Activated naive CD8-positive, alpha-beta T cell treated with anti-CD3 and anti-CD28 coated beads, Interleukin-2, amount 10 ng/mL, durations not matched to agents 7 days and 5 days (primary cell): ENCODE data around the gene SHB. TPM values are rescaled to one million over a fixed set of nuclear protein-coding genes. Genes with fewer than 3 reads are reported as not detected.

Experiments
- ATAC-seq: fragments of 150-1000 bp; cut with Tn5 transposase; one replicate; pipeline ENCODE4 v1.10.0; 2021; ENCODE audit warnings: low read depth, moderate library complexity
- POLR2A ChIA-PET: fragments of 350-600 bp; sonication (Branson Sonifier 250); formaldehyde crosslinking; loops from one replicate; lab custom pipeline; 2021; ENCODE audit warnings: antibody characterized with exemption; lab: Charles Lee
- DNase-seq: peaks from one replicate; pipeline ENCODE4 v3.0.0; 2021
- H3K27ac Mint-ChIP-seq: one replicate; pipeline ENCODE4 v1.8.0; 2022; ENCODE audit warnings: mild to moderate bottlenecking, mixed read lengths
- H3K27me3 Mint-ChIP-seq: one replicate; pipeline ENCODE4 v1.8.0; 2022; ENCODE audit warnings: mild to moderate bottlenecking, moderate library complexity, mixed read lengths
- H3K36me3 Mint-ChIP-seq: one replicate; pipeline ENCODE4 v1.8.0; 2021; ENCODE audit warnings: mild to moderate bottlenecking, mixed read lengths
- H3K4me1 Mint-ChIP-seq: one replicate; pipeline ENCODE4 v1.8.0; 2021; ENCODE audit warnings: mixed read lengths
- H3K4me3 Mint-ChIP-seq: one replicate; pipeline ENCODE4 v1.8.0; 2022; ENCODE audit warnings: mild to moderate bottlenecking, moderate library complexity, mixed read lengths
- H3K9me3 Mint-ChIP-seq: one replicate; pipeline ENCODE4 v1.8.0; 2021; ENCODE audit warnings: mixed read lengths
- total RNA-seq, 2 experiments: library from RNA; stranded (reverse); gene quantifications; one replicate each; pipeline ENCODE4 v1.2.3, GENCODE V29; 2021

The SHB gene
- total RNA-seq, 2 experiments from 2014 or later: 0.78 to 1.1 TPM

GRCh38 chr9:38003946-38004808 is 64.8 kb downstream of the SHB start:
- Mint-ChIP-seq H3K4me3 (no peak overlapping the region), H3K27me3 (peaks cover 3% of the 10 kb centered on the region), H3K4me1 (peaks cover 45% of the 10 kb centered on the region), H3K9me3 (no peaks in the 10 kb centered on the region), H3K27ac (no peak overlapping the region), H3K36me3 (no peaks in the 10 kb centered on the region)
- ATAC-seq: no peak
- DNase-seq: no peak
- POLR2A ChIA-PET: no interaction called here

DNA sequence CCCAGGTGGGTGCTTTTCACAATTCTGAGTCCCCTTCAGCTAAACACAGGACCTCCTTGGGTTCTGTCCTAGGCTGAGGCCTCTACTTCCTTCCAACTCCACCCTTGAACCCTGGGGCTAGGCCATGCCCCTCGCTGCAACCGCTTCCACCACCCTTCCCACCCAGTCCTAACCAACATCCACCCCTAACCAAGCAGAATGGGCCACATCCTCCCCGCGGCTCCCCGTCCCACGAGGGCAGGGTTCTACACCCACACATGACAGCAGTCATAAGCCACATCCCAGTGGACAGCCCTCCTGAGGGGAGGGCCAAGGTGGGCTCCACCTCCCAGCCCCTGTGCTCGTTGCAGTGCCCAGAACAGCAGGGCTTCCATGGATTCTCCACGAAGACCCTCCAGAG is 65.8 kb downstream of the SHB start:
- peak overlapping the region; percentile 78 for H3K27ac Mint-ChIP-seq
- POLR2A ChIA-PET: interaction anchor here (1.1 kb wide), 1 partner anchor 9 kb away, joined by 3 read pairs; no protein-coding TSS in a partner anchor
- H3K9me3 Mint-ChIP-seq: no peaks in the 10 kb centered on the region
- no peaks in the 10 kb centered on the region for H3K36me3 Mint-ChIP-seq
- peak overlapping the region; percentile 40 for H3K4me3 Mint-ChIP-seq
- peaks cover 40% of the 10 kb centered on the region for H3K4me1 Mint-ChIP-seq
- H3K27me3 Mint-ChIP-seq: peaks cover 3% of the 10 kb centered on the region
- DNase-seq (peak; percentile 76), ATAC-seq (peak; percentile 86)

- no peak overlapping the region for H3K27ac Mint-ChIP-seq
- peaks cover 3% of the 10 kb centered on the region for H3K27me3 Mint-ChIP-seq
- H3K9me3 Mint-ChIP-seq: no peaks in the 10 kb centered on the region
- ATAC-seq: no peak
- H3K4me1 Mint-ChIP-seq: peaks cover 31% of the 10 kb centered on the region
- no peak overlapping the region for H3K4me3 Mint-ChIP-seq
- POLR2A ChIA-PET: no interaction called here
- H3K36me3 Mint-ChIP-seq: no peaks in the 10 kb centered on the region
- DNase-seq: no peak
Observed at GRCh38 chr9:38001430-38001829, 67.6 kb downstream of the SHB start.

GRCh38 chr9:38000735-38001134 is 68.3 kb downstream of the SHB start:
- DNase-seq: no peak
- Mint-ChIP-seq H3K27me3 (peaks cover 3% of the 10 kb centered on the region), H3K4me1 (peaks cover 28% of the 10 kb centered on the region), H3K4me3 (no peak overlapping the region), H3K36me3 (no peaks in the 10 kb centered on the region), H3K27ac (no peak overlapping the region), H3K9me3 (no peaks in the 10 kb centered on the region)
- ATAC-seq: no peak
- POLR2A ChIA-PET: no interaction called here

DNA sequence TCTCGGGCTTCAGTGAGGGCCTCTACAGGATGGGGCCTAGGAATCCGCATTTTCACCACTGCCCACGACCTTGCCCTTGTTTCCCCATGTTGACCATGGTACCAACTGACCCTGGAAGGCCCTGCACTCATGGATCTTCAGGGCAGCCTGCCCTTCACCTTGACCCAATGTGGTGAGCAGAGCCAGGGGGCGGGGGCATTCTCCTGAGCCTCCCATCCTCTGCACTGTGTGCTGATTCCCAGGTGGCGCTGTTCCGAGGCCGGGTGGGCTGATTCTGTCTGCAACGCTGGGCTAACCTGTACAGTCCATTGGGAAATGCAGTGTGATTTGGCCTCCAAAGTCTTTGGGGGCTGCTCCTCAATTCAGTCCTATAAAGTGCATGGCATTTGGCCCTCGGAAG is 68.7 kb downstream of the SHB start:
- no peak for DNase-seq
- Mint-ChIP-seq H3K4me3 (no peak overlapping the region), H3K27ac (no peak overlapping the region), H3K9me3 (no peaks in the 10 kb centered on the region), H3K27me3 (peaks cover 3% of the 10 kb centered on the region), H3K36me3 (no peaks in the 10 kb centered on the region), H3K4me1 (peaks cover 26% of the 10 kb centered on the region)
- ATAC-seq: no peak
- POLR2A ChIA-PET: no interaction called here

GRCh38 chr9:37999588-38000189 is 69.3 kb downstream of the SHB start:
- POLR2A ChIA-PET: no interaction called here
- no peaks in the 10 kb centered on the region for H3K36me3 Mint-ChIP-seq
- peak overlapping the region; percentile 44 for H3K27ac Mint-ChIP-seq
- H3K27me3 Mint-ChIP-seq: peaks cover 3% of the 10 kb centered on the region
- H3K4me1 Mint-ChIP-seq: peaks cover 30% of the 10 kb centered on the region
- DNase-seq (no peak), ATAC-seq (no peak)
- H3K9me3 Mint-ChIP-seq: no peaks in the 10 kb centered on the region
- H3K4me3 Mint-ChIP-seq: no peak overlapping the region

DNA sequence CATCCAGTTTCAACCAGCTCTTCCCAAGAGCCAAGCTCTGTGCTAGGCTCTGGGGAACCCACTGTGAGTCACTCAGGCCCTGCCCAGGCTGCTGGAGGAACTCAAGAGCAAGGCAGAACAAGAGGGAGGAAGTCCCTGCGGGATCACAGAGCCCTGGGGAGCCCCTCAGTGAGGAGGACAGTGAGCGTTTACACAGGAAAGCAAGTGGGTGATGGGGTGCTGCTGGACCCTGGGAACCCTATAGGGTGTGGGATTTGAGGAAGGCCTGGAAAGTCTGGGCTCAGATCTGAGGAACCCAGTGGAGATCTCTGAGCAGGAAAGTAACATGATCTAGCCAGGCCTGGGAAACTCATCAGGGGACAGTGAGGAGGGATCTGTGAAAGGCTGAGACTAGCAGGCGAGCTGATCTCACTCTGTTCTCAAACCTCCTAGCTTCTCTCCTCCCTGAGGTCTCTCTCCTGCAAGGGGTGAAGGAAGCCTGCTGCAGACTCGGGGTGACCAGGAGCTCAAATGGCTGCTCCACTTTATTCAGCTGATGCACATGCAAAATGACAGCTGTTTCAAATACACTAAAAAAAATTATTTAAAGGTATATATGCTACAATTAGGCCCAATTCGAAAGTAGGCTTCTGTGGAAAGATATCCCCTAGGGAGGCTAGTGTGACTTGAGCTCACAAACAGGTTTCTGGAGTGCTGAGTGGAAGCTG is 70.0 kb downstream of the SHB start:
- Mint-ChIP-seq H3K9me3 (no peaks in the 10 kb centered on the region), H3K27ac (peak overlapping the region; percentile 8), H3K4me1 (peaks cover 35% of the 10 kb centered on the region), H3K4me3 (no peak overlapping the region), H3K27me3 (peaks cover 8% of the 10 kb centered on the region), H3K36me3 (no peaks in the 10 kb centered on the region)
- DNase-seq (no peak), ATAC-seq (no peak)
- POLR2A ChIA-PET: no interaction called here

DNA sequence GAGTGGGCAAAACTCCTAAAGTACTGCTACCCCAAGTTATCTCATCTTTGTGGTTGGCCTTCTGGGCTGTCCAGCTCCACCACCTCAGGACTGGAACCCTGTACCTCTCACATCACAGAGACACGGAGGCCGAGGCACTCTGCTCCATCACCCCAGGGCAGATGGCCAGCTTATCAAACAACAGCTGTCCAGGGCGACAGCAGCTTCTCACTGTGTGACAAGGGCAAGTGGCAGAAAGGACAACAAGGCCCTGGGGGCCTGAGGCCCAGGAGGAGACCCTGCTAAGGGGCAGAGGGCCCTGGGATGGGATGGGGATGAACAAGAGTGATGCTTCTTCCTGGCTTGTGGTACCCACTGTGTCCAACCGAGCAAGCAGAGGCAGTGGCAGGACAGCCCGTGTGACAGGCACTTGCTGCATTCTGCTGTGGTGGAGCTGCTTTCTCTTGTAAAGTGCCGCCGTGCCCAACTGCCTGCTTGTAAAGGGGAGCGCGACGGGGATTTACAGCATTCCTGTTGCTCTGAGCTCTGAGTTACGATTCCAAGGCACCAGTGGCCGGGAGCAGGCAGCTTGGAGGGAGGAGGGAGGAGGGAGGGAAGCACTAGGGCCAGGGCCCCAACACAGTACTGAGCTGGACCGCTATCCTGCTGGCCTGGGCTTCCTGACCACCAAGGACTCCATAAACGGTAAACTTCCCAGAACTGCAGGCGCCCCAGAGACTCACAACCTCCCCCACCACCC is 71.2 kb downstream of the SHB start:
- no peak overlapping the region for H3K27ac Mint-ChIP-seq
- ATAC-seq (no peak), DNase-seq (no peak)
- peaks cover 33% of the 10 kb centered on the region for H3K4me1 Mint-ChIP-seq
- no peak overlapping the region for H3K4me3 Mint-ChIP-seq
- H3K9me3 Mint-ChIP-seq: no peaks in the 10 kb centered on the region
- H3K27me3 Mint-ChIP-seq: peaks cover 9% of the 10 kb centered on the region
- POLR2A ChIA-PET: no interaction called here
- no peaks in the 10 kb centered on the region for H3K36me3 Mint-ChIP-seq

- no peak overlapping the region for H3K27ac Mint-ChIP-seq
- no peaks in the 10 kb centered on the region for H3K9me3 Mint-ChIP-seq
- H3K4me1 Mint-ChIP-seq: peaks cover 29% of the 10 kb centered on the region
- ATAC-seq: no peak
- POLR2A ChIA-PET: no interaction called here
- DNase-seq: no peak
- H3K27me3 Mint-ChIP-seq: peaks cover 9% of the 10 kb centered on the region
- no peaks in the 10 kb centered on the region for H3K36me3 Mint-ChIP-seq
- no peak overlapping the region for H3K4me3 Mint-ChIP-seq
Observed at GRCh38 chr9:37996819-37997217, 72.2 kb downstream of the SHB start.

- peaks cover 24% of the 10 kb centered on the region for H3K4me1 Mint-ChIP-seq
- no peak for ATAC-seq
- H3K4me3 Mint-ChIP-seq: no peak overlapping the region
- POLR2A ChIA-PET: no interaction called here
- no peaks in the 10 kb centered on the region for H3K36me3 Mint-ChIP-seq
- no peak overlapping the region for H3K27ac Mint-ChIP-seq
- DNase-seq: no peak
- peaks cover 9% of the 10 kb centered on the region for H3K27me3 Mint-ChIP-seq
- no peaks in the 10 kb centered on the region for H3K9me3 Mint-ChIP-seq
Observed at GRCh38 chr9:37995961-37996818, 72.8 kb downstream of the SHB start.

- POLR2A ChIA-PET: no interaction called here
- ATAC-seq: no peak
- Mint-ChIP-seq H3K27ac (no peak overlapping the region), H3K4me3 (no peak overlapping the region), H3K9me3 (no peaks in the 10 kb centered on the region), H3K4me1 (peaks cover 22% of the 10 kb centered on the region), H3K36me3 (no peaks in the 10 kb centered on the region), H3K27me3 (peaks cover 9% of the 10 kb centered on the region)
- no peak for DNase-seq
Observed at GRCh38 chr9:37995348-37995737, 73.7 kb downstream of the SHB start.

GRCh38 chr9:37994639-37995347 is 74.2 kb downstream of the SHB start:
- DNase-seq: no peak
- peak; percentile 44 for ATAC-seq
- Mint-ChIP-seq H3K9me3 (no peaks in the 10 kb centered on the region), H3K4me3 (peak overlapping the region; percentile 11), H3K4me1 (peaks cover 22% of the 10 kb centered on the region), H3K27me3 (peaks cover 8% of the 10 kb centered on the region), H3K36me3 (no peaks in the 10 kb centered on the region), H3K27ac (no peak overlapping the region)
- POLR2A ChIA-PET: interaction anchor here (1.0 kb wide), 1 partner anchor 8 kb away, joined by 3 read pairs; no protein-coding TSS in a partner anchor
